HUDEP-2 (cell line): ENCODE data around the gene PCDH8.
A peak's percentile ranks its signal among the peaks of the same experiment; 100 is the strongest.
"Not testable (repeated sequence)": the region's sequence is repeated elsewhere in the genome, so short reads cannot be mapped to it uniquely, and the experiment has no call there.

Experiments used
- DNase-seq, 76 experiments: peaks; one replicate each; lab custom pipeline; 2025; ENCODE audit not compliant: unreplicated experiment in 76 of 76; lab: John Stamatoyannopoulos, UW

The PCDH8 gene

DNA sequence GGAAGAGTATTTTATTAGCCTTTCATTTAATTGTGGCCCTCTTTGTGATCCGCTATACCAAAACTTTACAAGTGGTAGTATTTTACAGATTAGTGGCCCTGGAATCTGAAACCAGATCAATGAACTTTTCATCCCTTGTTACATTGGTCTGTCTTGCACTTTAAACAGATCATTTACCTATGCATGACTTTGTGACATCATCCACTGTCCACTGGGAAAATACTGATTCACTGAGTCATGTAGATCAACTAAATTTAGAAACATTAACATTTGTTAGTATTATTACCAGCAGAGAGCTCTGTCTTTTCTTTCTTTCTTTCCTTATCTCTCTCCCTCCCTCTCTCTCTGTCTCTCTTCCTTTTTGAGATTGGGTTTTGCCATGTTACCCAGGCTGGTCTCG, 17.5 kb downstream of the PCDH8 start:
- no peak for DNase-seq

DNA sequence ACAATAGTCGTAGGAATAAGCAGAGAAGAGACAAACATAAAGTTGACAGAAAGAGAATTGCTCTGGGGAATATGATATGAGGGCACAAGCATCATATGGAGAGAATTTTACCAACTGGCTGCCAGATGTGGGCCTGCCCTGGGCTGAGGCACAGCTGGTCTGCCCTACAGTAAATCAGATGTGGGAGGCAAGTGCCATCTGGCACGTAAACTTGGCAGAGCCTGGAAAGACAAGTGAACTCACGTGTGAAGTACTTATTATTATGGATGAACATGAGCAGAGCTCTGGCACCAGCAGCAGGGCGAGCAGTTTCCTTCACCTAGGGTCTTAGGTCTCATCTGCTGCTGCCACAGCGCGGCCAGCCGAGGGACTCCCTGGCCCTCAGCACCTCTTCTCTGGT, 20.6 kb downstream of the PCDH8 start:
- DNase-seq, result no peak

DNA sequence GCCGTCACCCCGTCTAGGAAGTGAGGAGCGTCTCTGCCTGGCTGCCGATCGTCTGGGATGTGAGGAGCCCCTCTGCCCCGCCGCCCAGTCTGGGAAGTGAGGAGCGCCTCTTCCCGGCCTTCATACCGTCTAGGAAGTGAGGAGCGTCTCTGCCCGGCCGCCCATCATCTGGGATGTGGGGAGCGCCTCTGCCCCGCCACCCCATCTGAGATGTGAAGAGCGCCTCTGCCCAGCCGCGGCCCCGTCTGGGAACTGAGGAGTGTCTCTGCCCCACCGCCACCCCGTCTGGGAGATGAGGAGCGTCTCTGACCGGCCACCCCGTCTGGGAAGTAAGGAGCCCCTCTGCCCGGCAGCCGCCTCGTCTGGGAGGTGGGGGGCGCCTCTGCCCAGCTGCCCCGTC, 30.6 kb downstream of the PCDH8 start:
- not testable (repeated sequence) for DNase-seq

DNA sequence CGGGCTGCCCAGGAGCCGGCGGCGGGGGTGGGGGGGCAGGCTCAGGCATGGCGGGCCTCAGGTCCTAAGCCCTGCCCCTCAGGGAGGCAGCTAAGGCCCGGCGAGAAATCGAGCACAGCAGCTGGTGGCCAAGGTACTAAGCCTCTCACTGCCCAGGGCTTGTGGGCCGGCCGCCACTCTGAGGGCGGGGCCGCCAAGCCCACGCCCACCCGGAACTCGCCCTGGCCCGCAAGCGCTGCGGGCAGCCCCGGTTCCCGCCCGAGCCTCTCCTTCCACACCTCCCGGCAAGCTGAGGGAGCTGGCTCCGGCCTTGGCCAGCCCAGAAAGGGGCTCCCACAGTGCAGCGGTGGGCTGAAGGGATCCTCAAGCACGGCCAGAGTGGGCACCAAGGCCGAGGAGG, 33.1 kb downstream of the PCDH8 start:
- no peak for DNase-seq

DNA sequence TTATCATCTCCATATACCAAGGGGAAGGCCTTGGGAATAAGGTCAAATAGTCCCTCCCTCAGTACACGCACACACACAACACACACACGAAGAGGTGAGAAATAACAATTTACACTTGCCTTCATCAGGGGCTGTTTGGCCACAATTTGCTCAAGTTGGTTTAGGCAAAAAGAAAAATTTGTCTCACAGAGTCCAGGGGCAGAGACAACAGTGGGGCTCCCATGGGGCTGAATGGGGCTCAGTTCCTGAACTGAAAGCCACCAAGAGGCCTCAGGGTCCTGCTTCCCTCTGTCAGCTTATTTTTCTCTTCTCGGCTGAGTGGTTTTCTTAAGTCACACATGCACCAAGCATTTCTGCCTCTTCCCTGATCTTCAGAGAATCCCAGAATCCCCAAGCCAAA, 35.5 kb downstream of the PCDH8 start:
- DNase-seq, result no peak

DNA sequence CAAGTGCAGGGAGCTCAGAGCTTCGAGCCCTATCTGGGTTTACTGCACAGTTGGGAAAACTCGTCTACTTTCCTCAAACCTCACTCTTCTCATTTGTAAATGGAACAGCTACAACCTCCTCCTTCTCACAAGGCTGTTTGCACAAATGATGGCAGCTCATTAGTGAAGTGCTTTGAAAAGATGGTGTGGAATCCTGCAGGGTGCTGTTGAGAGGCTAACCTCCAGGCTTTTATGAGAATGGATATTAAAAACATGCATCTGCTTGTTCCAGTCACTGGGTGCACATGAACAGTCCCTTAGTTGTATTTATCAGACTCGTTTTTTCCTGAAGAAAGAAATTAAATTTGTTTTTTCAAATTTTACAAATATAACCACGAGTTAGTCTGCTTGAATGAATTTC, 36.6 kb downstream of the PCDH8 start:
- no peak for DNase-seq

DNA sequence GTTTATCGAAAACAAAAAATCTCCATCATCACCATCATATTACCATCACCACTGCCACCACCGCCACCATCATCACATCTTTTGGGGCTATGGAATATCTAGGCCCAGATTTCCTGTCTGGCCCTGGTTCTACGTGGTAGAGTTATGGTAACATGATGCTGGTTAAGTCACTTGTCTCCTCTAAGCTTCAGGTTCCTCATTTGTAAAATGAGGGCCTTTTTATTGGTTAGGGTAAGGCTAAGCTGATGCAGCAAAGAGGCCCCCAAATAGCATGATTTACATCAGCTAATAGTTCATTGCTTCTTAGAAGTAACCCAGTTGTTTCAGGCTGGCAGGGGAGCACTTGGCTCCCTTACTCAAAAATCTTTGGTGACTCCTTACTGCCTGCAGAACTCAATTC, 37.9 kb downstream of the PCDH8 start:
- DNase-seq, result no peak

DNA sequence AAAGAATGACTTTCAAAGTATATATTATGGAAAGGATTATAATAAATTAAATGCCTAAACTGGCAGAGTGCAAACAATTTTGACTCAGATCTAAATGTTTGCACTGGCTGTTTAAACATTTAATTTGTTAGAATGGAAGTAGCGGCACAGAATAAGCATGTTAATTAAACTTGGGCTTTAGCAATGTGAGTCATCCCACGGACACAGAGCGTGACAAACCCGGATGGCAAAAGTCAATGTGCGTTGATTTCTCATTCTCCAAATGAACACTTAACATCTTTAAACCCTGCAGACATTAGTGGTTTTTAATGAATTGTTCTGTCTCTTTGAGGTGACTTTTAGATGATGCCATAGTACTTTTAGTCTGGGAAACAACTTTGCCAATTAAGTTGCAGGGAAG, 38.4 kb downstream of the PCDH8 start:
- DNase-seq, result no peak

DNA sequence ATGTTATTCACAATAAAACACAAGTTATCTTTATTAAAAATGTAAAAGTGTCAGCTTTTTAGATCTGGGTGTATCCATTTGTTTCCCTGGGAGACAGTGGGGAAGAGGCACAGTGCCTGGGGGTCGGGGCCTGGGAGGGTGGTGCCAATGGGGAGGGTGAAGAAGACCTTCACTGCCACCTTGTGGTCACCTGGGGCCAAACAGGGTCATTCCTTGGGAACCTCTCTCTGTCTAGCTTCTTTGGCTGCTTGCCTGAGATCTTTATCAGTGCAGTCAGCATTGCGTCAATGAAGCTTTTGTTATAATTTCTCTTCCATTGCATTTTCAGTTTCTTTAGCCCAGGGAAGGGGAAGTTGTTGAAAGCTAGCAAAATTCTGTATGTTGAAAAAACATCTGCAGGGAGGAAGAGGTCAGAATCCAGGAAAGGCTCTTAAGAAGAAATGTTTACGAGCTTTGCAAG, 39.1 kb downstream of the PCDH8 start:
- peak in 72 of 76 experiments; percentile 2 to 87 (median 62) for DNase-seq

DNA sequence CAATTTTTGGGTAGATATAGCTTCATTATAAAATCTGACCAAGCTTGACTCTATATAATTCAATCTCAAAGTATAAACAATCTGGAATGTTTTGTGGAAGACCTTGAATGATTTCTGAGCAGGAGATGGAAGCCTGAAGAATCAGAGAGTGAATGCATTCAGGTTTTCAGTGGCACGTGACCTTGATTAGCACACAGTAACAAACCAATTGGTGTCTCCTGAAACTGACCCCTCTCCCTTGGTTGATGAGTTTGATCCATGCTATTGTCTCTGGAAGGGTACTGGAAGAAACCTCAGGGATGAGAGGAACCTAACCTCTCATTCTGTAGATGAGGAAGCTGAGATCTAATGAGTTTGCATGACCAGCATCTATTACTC, 39.6 kb downstream of the PCDH8 start:
- DNase-seq, result no peak

DNA sequence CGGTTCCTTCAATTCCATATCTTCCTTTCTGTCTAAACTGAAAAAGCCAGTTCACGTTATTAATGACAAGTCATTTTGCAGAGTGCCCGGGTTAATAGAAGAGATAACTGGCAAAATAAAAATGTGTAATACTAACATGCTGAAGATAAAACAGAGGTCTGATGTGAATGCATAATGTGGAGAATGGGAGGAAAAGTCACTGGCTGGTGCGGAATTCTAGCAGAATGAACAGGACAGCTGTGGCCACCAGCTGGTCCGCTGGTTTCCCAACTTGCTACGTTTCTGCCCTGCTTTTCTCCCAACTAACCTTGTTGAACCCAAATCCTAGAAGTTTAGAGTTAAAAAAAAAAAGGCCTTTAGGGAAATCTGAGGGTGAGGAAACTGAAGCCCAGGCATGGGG, 42.4 kb downstream of the PCDH8 start:
- no peak for DNase-seq

DNA sequence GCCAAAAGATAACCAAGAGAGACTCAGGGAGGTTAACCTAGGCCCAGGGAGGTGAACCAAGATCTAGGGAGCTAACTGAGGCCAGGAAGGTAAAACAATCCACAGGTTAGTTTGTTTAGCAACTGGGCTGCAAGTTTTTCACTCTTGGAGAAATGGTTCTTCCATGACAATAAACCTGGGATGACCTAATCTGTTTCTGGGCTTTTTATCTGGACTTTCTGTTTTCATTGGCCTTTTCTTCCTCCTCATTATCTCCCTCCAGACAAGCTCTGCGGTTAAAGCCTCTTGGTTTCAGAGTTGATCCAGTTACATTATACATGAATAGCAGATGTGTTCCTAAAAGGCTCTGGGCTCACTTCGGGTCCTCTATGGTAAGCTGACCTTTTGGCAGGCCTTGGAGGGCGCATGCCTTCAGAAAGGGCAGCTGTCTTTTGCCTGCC, 44.2 kb downstream of the PCDH8 start:
- DNase-seq, result no peak

DNA sequence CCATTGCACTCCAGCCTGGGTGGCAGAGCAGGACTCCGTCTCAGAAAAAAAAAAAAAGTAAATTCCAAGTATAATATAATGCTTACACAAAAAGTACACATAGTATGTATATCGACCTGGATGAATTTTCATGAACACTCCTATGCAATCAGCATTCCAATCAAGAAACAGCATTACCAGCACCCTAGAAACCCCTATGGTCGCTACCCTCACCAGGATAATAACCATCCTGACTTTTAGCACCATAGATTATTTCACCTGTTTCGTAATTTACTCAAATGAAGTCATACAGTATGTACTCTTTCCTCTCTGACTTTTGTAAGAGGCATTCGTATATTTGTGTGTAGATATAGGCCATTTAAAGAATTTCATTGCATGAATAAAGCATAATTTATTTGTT, 47.6 kb downstream of the PCDH8 start:
- DNase-seq, result no peak

DNA sequence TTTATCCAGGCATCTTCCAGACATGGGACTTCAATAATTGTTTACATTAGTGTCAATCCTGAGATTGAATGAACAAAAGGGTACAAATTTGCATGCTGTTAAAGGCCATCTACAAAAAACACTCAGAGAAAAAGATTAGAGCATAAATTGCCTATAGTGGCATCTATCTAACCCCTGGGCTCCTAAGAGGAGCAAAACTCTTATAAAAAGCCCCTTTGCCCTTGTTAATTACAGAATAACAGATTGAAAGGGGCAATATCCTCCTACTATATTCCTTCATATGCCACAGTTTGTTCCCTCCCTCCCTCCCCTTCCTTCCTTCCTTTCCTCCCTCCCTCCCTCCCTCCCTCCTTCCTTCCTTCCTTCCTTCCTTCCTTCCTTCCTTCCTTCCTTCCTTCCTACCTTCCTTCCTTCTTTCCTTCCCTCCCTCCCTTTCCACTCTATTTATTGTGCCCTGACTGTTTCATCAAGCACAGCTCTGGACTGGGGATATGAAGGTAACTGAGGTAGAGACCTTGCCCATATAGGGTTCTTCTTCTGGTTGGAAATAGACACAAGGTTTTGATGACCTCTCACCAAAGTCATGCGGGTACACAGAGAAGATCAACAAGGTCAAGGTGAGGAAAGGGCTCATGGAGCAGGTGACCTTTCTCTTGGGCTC, 49.5 kb downstream of the PCDH8 start:
- no peak for DNase-seq

DNA sequence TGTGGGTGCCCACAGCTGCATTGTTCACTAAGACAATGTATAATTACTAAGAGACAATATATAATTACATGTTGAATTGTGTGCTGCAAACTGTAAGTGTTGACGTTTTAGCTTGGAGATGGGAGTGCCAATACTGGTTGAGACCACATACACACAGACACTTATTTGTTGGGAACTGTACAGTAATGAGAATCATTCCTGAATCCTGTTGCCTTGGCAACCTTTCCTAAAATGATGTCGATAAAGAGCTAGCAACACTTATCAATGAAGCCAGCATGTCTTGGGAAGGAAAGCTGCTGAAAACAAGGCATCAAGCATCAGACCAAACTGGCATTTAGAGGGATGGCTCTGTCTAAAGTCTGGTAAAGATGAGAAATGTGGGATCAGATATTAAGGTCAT, 51.3 kb downstream of the PCDH8 start:
- DNase-seq, result no peak

DNA sequence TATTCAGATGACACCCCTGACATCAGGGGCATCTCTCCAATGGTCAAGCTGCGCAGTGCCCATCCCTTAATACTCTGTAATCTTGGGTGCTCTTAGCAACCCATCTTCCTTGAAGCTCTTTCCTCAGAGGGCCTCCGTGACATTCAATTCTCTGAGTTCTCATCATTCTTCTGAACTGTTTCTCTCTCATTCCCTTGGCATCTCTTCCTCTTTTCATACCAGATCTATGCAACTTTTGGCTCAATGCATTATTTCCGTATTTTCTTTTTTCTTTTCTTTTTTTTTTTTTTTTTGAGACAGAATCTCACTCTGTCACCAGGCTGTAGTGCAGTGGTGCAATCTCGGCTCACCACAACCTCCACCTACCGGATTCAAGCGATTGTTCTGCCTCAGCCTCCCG, 53.9 kb downstream of the PCDH8 start:
- no peak for DNase-seq

DNA sequence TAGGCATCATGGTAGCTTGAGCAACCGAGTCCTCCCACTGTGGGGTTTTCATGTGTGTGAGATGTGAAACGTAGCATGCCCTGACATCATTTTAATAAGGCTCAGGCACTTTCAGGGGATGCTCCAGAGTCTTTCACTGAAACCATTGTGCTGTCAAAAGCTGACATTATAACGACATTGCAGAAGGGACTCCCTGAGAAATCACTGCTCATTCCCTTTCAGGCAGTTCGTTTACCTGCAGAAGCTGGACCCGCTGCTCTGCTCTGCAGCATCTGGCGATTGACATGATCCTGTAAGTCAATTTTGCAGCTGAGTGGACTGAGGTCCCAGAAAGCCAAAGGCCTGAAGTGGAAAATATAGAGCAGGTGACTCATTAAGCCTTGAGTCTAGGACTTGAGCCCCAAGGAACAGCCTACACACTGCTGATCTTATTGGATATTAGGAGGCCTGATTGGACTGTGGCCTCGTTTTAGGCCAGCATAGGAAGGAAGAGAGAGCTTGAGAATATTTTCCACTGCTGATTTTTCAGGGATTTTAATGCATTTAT, 54.9 kb downstream of the PCDH8 start:
- no peak for DNase-seq
